GM12878 (cell line): Measurements from ENCODE around the gene PAOX. TPM values are rescaled to one million over a fixed set of nuclear protein-coding genes. Genes with fewer than 3 reads are reported as not detected.

ENCODE experiments used
- ATAC-seq: fragments of 200-7000 bp; cut with Tn5 transposase; 3 replicates; pipeline ENCODE4 v1.9.1; 2020; ENCODE audit warnings: mild to moderate bottlenecking, moderate library complexity
- BruUV-seq: library from RNA; stranded (reverse); fragments of 400-500 nt; replicated peaks from 2 replicates; lab custom pipeline; 2021; lab: Mats Ljungman, UMichigan
- CTCF ChIA-PET: fragments of 300-600 bp; sonication (Branson Sonifier 250); formaldehyde crosslinking; extraction: SDS; loops from one replicate; lab custom pipeline; 2021; ENCODE audit warnings: inconsistent platforms; lab: Yijun Ruan, JAX
- POLR2A ChIA-PET: fragments of 350-600 bp; formaldehyde crosslinking; extraction: SDS; loops from one replicate; lab custom pipeline; 2021; ENCODE audit warnings: inconsistent platforms; lab: Charles Lee
- RAD21 ChIA-PET: fragments of 300-600 bp; sonication (Branson Sonifier 250); formaldehyde crosslinking; loops from one replicate; lab custom pipeline; 2023; ENCODE audit warnings: antibody characterized with exemption; ENCODE audit not compliant: unreplicated experiment; lab: Charles Lee
- SMC1A ChIA-PET: fragments of 300-600 bp; sonication (Branson Sonifier 250); formaldehyde crosslinking; loops from one replicate; lab custom pipeline; 2023; ENCODE audit not compliant: unreplicated experiment, uncharacterized antibody; lab: Charles Lee
- DNase-seq: peaks from one replicate; pipeline ENCODE4 v3.0.0-alpha.2; 2011; ENCODE audit warnings: low read depth, low spot score
- FAIRE-seq: peaks from 3 replicates; lab custom pipeline; 2011; peaks lifted over from hg19 to GRCh38; lab: Jason Lieb, UNC
- H2AFZ ChIP-seq: 2 replicates; pipeline ENCODE4 v1.6.0; 2011; ENCODE audit warnings: low read depth, low read length, control low read depth; ENCODE audit not compliant: control insufficient read depth
- H3K27ac ChIP-seq: 2 replicates; pipeline ENCODE4 v1.5.1; 2011; ENCODE audit warnings: control low read depth; ENCODE audit not compliant: control insufficient read depth, insufficient read depth
- H3K27me3 ChIP-seq, 2 experiments: replicated peaks in 1 of 2; 2 replicates each; pipeline versions ENCODE4 v1.6.0 to v1.6.1; 2011; ENCODE audit warnings: low read length in 1 of 2; ENCODE audit not compliant: control insufficient read depth in 2 of 2, insufficient read depth in 2 of 2
- H3K36me3 ChIP-seq, 2 experiments: 2 replicates each; pipeline ENCODE4 v1.5.1; 2011; ENCODE audit warnings: low read length in 1 of 2; ENCODE audit not compliant: control insufficient read depth in 2 of 2, insufficient read depth in 2 of 2
- H3K4me1 ChIP-seq: 2 replicates; pipeline ENCODE4 v1.6.1; 2011; ENCODE audit warnings: mild to moderate bottlenecking, low read length, moderate library complexity, mixed read lengths; ENCODE audit not compliant: control insufficient read depth, insufficient read depth
- H3K4me2 ChIP-seq: 2 replicates; pipeline ENCODE4 v1.6.0; 2011; ENCODE audit warnings: control low read depth; ENCODE audit not compliant: control insufficient read depth, insufficient read depth
- H3K4me3 ChIP-seq: fragments of 200-600 bp; sonication (generic); 2 replicates; pipeline ENCODE4 v1.5.1; 2016
- H3K79me2 ChIP-seq: 2 replicates; pipeline ENCODE4 v1.6.0; 2011; ENCODE audit warnings: low read length; ENCODE audit not compliant: control insufficient read depth, insufficient read depth
- H3K9ac ChIP-seq: 2 replicates; pipeline ENCODE4 v1.8.0; 2011; ENCODE audit warnings: low read length, control low read depth, mixed read lengths; ENCODE audit not compliant: control insufficient read depth, insufficient read depth
- H3K9me3 ChIP-seq: replicated peaks from 3 replicates; pipeline ENCODE4 v1.5.1; 2011; ENCODE audit warnings: mild to moderate bottlenecking, low read length; ENCODE audit not compliant: control insufficient read depth, insufficient read depth
- H4K20me1 ChIP-seq: 2 replicates; pipeline ENCODE4 v1.6.0; 2011; ENCODE audit not compliant: control insufficient read depth, insufficient read depth
- CTCF ChIP-seq, 3 experiments: IDR thresholded peaks in 2 of 3; conservative IDR thresholded peaks in 1 of 3; 2 replicates each; pipeline ENCODE4 v1.5.1; 2011; ENCODE audit warnings: low read depth in 3 of 3, low read length in 3 of 3, mild to moderate bottlenecking in 3 of 3, control low read depth in 2 of 3, moderate library complexity in 2 of 3, inconsistent platforms in 1 of 3, mixed read lengths in 1 of 3; ENCODE audit not compliant: control insufficient read depth in 2 of 3, insufficient read depth in 1 of 3; ENCODE audit errors: extremely low read depth in 1 of 3
- HDGF ChIP-seq: fragments of 450-650 bp; IDR thresholded peaks from 2 replicates; pipeline ENCODE4 v1.6.1; 2016; ENCODE audit warnings: antibody characterized with exemption
- MTA3 ChIP-seq: IDR thresholded peaks from 2 replicates; pipeline ENCODE4 v1.6.1; 2012; ENCODE audit warnings: low read length, inconsistent platforms, borderline replicate concordance
- NKRF ChIP-seq: fragments of 450-650 bp; conservative IDR thresholded peaks from 2 replicates; pipeline ENCODE4 v1.6.1; 2017; ENCODE audit warnings: mild to moderate bottlenecking, moderate library complexity
- NR2C1 ChIP-seq: fragments of 450-650 bp; IDR thresholded peaks from 2 replicates; pipeline ENCODE4 v1.6.1; 2017; ENCODE audit warnings: antibody characterized with exemption, mild to moderate bottlenecking, moderate library complexity
- PAX5 ChIP-seq: IDR thresholded peaks from 2 replicates; pipeline ENCODE4 v1.6.1; 2011; ENCODE audit warnings: low read depth, low read length, borderline replicate concordance
- RFX5 ChIP-seq: IDR thresholded peaks from 2 replicates; pipeline ENCODE4 v1.6.1; 2011; ENCODE audit warnings: low read depth, low read length, improper control_type of control experiment
- TCF12 ChIP-seq: IDR thresholded peaks from 2 replicates; pipeline ENCODE4 v1.6.1; 2011; ENCODE audit warnings: low read depth, mild to moderate bottlenecking, low read length
- ZNF207 ChIP-seq: fragments of 450-650 bp; IDR thresholded peaks from 2 replicates; pipeline ENCODE4 v1.6.1; 2014; ENCODE audit warnings: antibody characterized with exemption, mild to moderate bottlenecking, borderline replicate concordance
- WGBS: methylation state at CpG from one replicate; pipeline ENCODE4 v1.1.6; 2016; ENCODE audit warnings: low lambda C conversion rate; ENCODE audit not compliant: insufficient replicate concordance, insufficient coverage; ENCODE audit errors: missing lambda C conversion rate; 5-methylcytosine and 5-hydroxymethylcytosine counted together
- in situ Hi-C: fragments of 300-500 bp; cut with MboI; formaldehyde crosslinking; loops from 9 replicates; pipeline ENCODE4 v1.14.3; 2018; ENCODE audit warnings: mixed read lengths
- intact Hi-C: fragments of 100-400 bp; cut with micrococcal nuclease; formaldehyde crosslinking; loops from one replicate; pipeline ENCODE4 v1.14.2; 2022; ENCODE audit not compliant: unreplicated experiment
- polyA plus RNA-seq, 11 experiments: library from polyadenylated mRNA; depleted of rRNA in 4 of 11; unstranded in 6 of 11; stranded (reverse) in 5 of 11; fragments of >200 nt; fragmentation: Nextera tagmentation in 4 of 11; fragmentation: Illumina TruSeq in 1 of 11; extraction: Ambion mirVana in 4 of 11; extraction: Trizol in 1 of 11; gene quantifications; 1 replicate in 1 of 11; 2 replicates in 10 of 11; pipeline versions ENCODE4 v1.2.1 to v1.2.3, GENCODE V29; 2011 to 2016; ENCODE audit warnings: inconsistent platforms in 2 of 11, missing spikeins in 2 of 11, low read depth in 1 of 11
- total RNA-seq, 4 experiments: library from RNA; depleted of rRNA in 3 of 4; stranded (reverse); fragments of >200 nt in 3 of 4; fragmentation: Illumina TruSeq in 1 of 4; extraction: Trizol in 1 of 4; gene quantifications; 2 replicates each; pipeline versions ENCODE4 v1.2.1 to v1.2.3, GENCODE V29; 2013 to 2021

The PAOX gene
- total and polyA plus RNA-seq, 10 of the 15 experiments (the other 5 are each of a cell fraction or from before 2014, with no cell fraction given), result 1.2 to 22.2 (median 10.5) TPM

GRCh38 chr10:133391249-133391635 lies 12.2 kb downstream of the PAOX start:
- Histone ChIP-seq H4K20me1 (no peaks in the 10 kb centered on the region), H3K36me3 (peaks cover 0 to under 1% of the 10 kb centered on the region in 2 experiments; a peak in 2 of 4 replicates), H3K27ac (peak overlapping the region; percentile 92), H3K9me3 (no peaks in the 10 kb centered on the region), H3K79me2 (peaks cover 24% of the 10 kb centered on the region), H2AFZ (no peak overlapping the region), H3K4me1 (peaks cover 40% of the 10 kb centered on the region), H3K9ac (peak overlapping the region; percentile 70), H3K27me3 (no peaks in the 10 kb centered on the region), H3K4me3 (peak overlapping the region; percentile 78; the same call in 1 of the 2 replicates), H3K4me2 (peak overlapping the region; percentile 96)
- no peak for DNase-seq
- ChIA-PET POLR2A (interaction anchor here (1.5 to 4.5 kb wide), 5 partner anchors 10 to 116 kb away, joined by 4 to 31 read pairs (median 7); partner anchors contain the start of genes ECHS1 and PAOX), SMC1A (interaction anchor here (0.7 to 4.5 kb wide), 10 partner anchors 10 to 116 kb away, joined by 3 to 21 read pairs (median 4); partner anchors contain the start of genes ECHS1 and FUOM), CTCF (interaction anchor here (1.1 to 1.9 kb wide), 3 partner anchors 61 to 116 kb away, joined by 3 to 6 read pairs (median 4); no protein-coding TSS in a partner anchor), RAD21 (interaction anchor here (1.9 to 3.0 kb wide), 4 partner anchors 10 to 61 kb away, joined by 7 to 16 read pairs (median 12); partner anchors contain the start of genes ECHS1 and PAOX)
- no TSS peak for BruUV-seq
- no peak for FAIRE-seq
- no peak for ATAC-seq
- TF ChIP-seq RFX5, result no peak
- 0 out of 2 replicates have a peak, but pooled peaks have one; percentile 13 for TF ChIP-seq MTA3
- intact Hi-C loops, result loop anchor here (5.0 kb wide), 2 partner anchors 64 to 84 kb away; partner anchors contain the start of genes TUBGCP2 and ZNF511
- in situ Hi-C loops, result no loop called here
- WGBS, result 79% methylated on average over 12 of the region's 12 CpGs

GRCh38 chr10:133391761-133392518 lies 12.9 kb downstream of the PAOX start:
- WGBS, result 21% methylated on average over 9 of the region's 12 CpGs
- Histone ChIP-seq H3K4me3 (peak overlapping the region; percentile 78; the same call in 1 of the 2 replicates), H3K27me3 (no peaks in the 10 kb centered on the region), H3K4me1 (peaks cover 40% of the 10 kb centered on the region), H3K4me2 (peak overlapping the region; percentile 96), H4K20me1 (no peaks in the 10 kb centered on the region), H3K9me3 (no peaks in the 10 kb centered on the region), H3K79me2 (peaks cover 26% of the 10 kb centered on the region), H3K27ac (peak overlapping the region; percentile 92), H3K36me3 (peaks cover 2% of the 10 kb centered on the region in 2 experiments; a peak in 2 of 4 replicates), H2AFZ (no peak overlapping the region), H3K9ac (peak overlapping the region; percentile 15)
- in situ Hi-C loops, result no loop called here
- no TSS peak for BruUV-seq
- intact Hi-C loops, result loop anchor here (5.0 kb wide), 2 partner anchors 65 to 85 kb away; partner anchors contain the start of genes TUBGCP2 and ZNF511
- RAD21 ChIA-PET, result interaction anchor here (1.2 to 2.8 kb wide), 3 partner anchors 9 to 62 kb away, joined by 4 to 16 read pairs (median 9); partner anchors contain the start of gene ECHS1
- DNase-seq (no peak), ATAC-seq (peak; percentile 5), FAIRE-seq (no peak)
- SMC1A ChIA-PET, result interaction anchor here (0.7 to 4.5 kb wide), 6 partner anchors 10 to 62 kb away, joined by 3 to 21 read pairs (median 4); partner anchors contain the start of gene FUOM
- POLR2A ChIA-PET, result interaction anchor here (0.9 to 3.3 kb wide), 4 partner anchors 9 to 31 kb away, joined by 4 to 17 read pairs (median 6); partner anchors contain the start of gene ECHS1
- CTCF ChIA-PET, result interaction anchor here (1.1 to 1.9 kb wide), 3 partner anchors 11 to 117 kb away, joined by 3 to 6 read pairs (median 4); no protein-coding TSS in a partner anchor
- TF ChIP-seq HDGF (peak; percentile 37; the same call in 1 of the 2 replicates), NR2C1 (no peak), PAX5 (no peak), CTCF (IDR thresholded peaks at IDR 0.05 in 2 of 3, conservative IDR thresholded peaks at IDR 0.05 in 1 of 3; ENCODE audit: control insufficient read depth in 2 of 3, extremely low read depth in 1 of 3, insufficient read depth in 1 of 3, low read depth in 3 of 3, low read length in 3 of 3) (no peak), ZNF207 (no peak), TCF12 (no peak), NKRF (no peak)
